OCI-LY7 (cell line): ENCODE results near the gene HPGDS. TPM values are rescaled to one million over a fixed set of nuclear protein-coding genes. Genes with fewer than 3 reads are reported as not detected.

ENCODE experiments used
- BruUV-seq: library from RNA; stranded (reverse); fragments of 400-500 nt; replicated peaks from 2 replicates; lab custom pipeline; 2021; lab: Mats Ljungman, UMichigan
- CTCF ChIA-PET: fragments of 300-600 bp; sonication (Branson Sonifier 250); formaldehyde crosslinking; loops from one replicate; lab custom pipeline; 2022; ENCODE audit warnings: antibody characterized with exemption; ENCODE audit not compliant: unreplicated experiment; lab: Charles Lee
- POLR2A ChIA-PET: fragments of 300-600 bp; sonication (Branson Sonifier 250); formaldehyde crosslinking; loops from one replicate; lab custom pipeline; 2022; ENCODE audit warnings: antibody characterized with exemption; lab: Charles Lee
- DNase-seq: peaks from one replicate; pipeline ENCODE4 v3.0.0-alpha.2; 2015; ENCODE audit warnings: low spot score
- H2AFZ ChIP-seq: fragments of 200-600 bp; sonication (generic), shearing (Covaris generic); 2 replicates; pipeline ENCODE4 v1.6.1; 2014; ENCODE audit warnings: mild to moderate bottlenecking, antibody characterized with exemption, low read length, moderate library complexity
- H3K27ac ChIP-seq: fragments of 200-600 bp; sonication (generic); 2 replicates; pipeline ENCODE4 v1.5.1; 2014; ENCODE audit warnings: mixed run types, low read depth, mild to moderate bottlenecking, moderate library complexity, low read length, inconsistent platforms; ENCODE audit not compliant: poor library complexity, severe bottlenecking
- H3K36me3 ChIP-seq: fragments of 200-600 bp; sonication (generic); 2 replicates; pipeline ENCODE4 v1.6.1; 2014; ENCODE audit warnings: mild to moderate bottlenecking, antibody characterized with exemption, low read length, moderate library complexity, mixed read lengths; ENCODE audit not compliant: insufficient read depth
- H3K4me1 ChIP-seq: fragments of 200-600 bp; sonication (generic); 2 replicates; pipeline ENCODE4 v1.5.1; 2014; ENCODE audit warnings: mild to moderate bottlenecking, low read length; ENCODE audit not compliant: insufficient read depth, poor library complexity, severe bottlenecking
- H3K4me2 ChIP-seq: fragments of 200-600 bp; sonication (generic); 2 replicates; pipeline ENCODE4 v1.6.1; 2014; ENCODE audit warnings: mild to moderate bottlenecking, low read length
- H3K4me3 ChIP-seq: fragments of 200-600 bp; sonication (generic); 2 replicates; pipeline ENCODE4 v1.5.1; 2014; ENCODE audit warnings: mild to moderate bottlenecking, low read depth, low read length; ENCODE audit not compliant: poor library complexity, severe bottlenecking
- H3K79me2 ChIP-seq: fragments of 200-600 bp; sonication (generic); 2 replicates; pipeline ENCODE4 v1.6.1; 2016; ENCODE audit warnings: low read depth, mild to moderate bottlenecking, low read length, moderate library complexity, mixed read lengths; ENCODE audit not compliant: insufficient read depth
- H3K9me2 ChIP-seq: fragments of 200-600 bp; sonication (generic); 2 replicates; pipeline ENCODE4 v1.6.1; 2016; ENCODE audit warnings: mild to moderate bottlenecking, low read length, mixed read lengths; ENCODE audit not compliant: insufficient read depth
- H3K9me3 ChIP-seq: fragments of 200-600 bp; sonication (generic); 2 replicates; pipeline ENCODE4 v1.6.1; 2014; ENCODE audit warnings: mild to moderate bottlenecking, mixed run types, low read length, mixed read lengths
- H4K20me1 ChIP-seq: fragments of 200-600 bp; sonication (generic); 2 replicates; pipeline ENCODE4 v1.6.1; 2014; ENCODE audit warnings: mild to moderate bottlenecking, antibody characterized with exemption, low read length, moderate library complexity, mixed read lengths; ENCODE audit not compliant: insufficient read depth
- EZH2phosphoT487 ChIP-seq: fragments of 200-600 bp; sonication (generic); IDR thresholded peaks from 2 replicates; pipeline ENCODE4 v1.6.1; 2018; ENCODE audit warnings: low read depth, borderline replicate concordance, mild to moderate bottlenecking, mixed run types, antibody characterized with exemption, low read length, moderate library complexity, mixed read lengths
- intact Hi-C: fragments of 100-400 bp; cut with micrococcal nuclease; formaldehyde crosslinking; loops from one replicate; pipeline ENCODE4 v1.10.0; 2022; ENCODE audit not compliant: unreplicated experiment
- total RNA-seq, 2 experiments: library from RNA; depleted of rRNA in 1 of 2; stranded (reverse); fragments of >200 nt in 1 of 2; shearing (Covaris generic) in 1 of 2; gene quantifications; 2 replicates each; pipeline ENCODE4 v1.2.3, GENCODE V29; 2014 to 2022
- TF ChIP-seq, protein P1 (sequence below): fragments of 200-600 bp; sonication (generic); conservative IDR thresholded peaks from 2 replicates; pipeline ENCODE4 v1.5.1; 2014; ENCODE audit warnings: mild to moderate bottlenecking, antibody characterized with exemption, low read length, moderate library complexity, mixed read lengths

The HPGDS gene
- total RNA-seq, 2 experiments from 2014 or later, result not detected

- H3K4me1 ChIP-seq, result no peaks in the 10 kb centered on the region
- no peak overlapping the region for H3K27ac ChIP-seq
- DNase-seq, result no peak
- H4K20me1 ChIP-seq, result no peaks in the 10 kb centered on the region
- no peak overlapping the region for H3K4me3 ChIP-seq
- intact Hi-C loops, result no loop called here
- no peaks in the 10 kb centered on the region for H3K9me3 ChIP-seq
- ChIA-PET POLR2A (interaction anchor here (0.5 to 1.4 kb wide), 2 partner anchors 12 to 1119 kb away, joined by 3 read pairs; no protein-coding TSS in a partner anchor), CTCF (no interaction called here)
- no peak overlapping the region for H3K4me2 ChIP-seq
- no peak overlapping the region for H2AFZ ChIP-seq
- no peak for TF ChIP-seq EZH2phosphoT487
- TF ChIP-seq, protein P1, sequence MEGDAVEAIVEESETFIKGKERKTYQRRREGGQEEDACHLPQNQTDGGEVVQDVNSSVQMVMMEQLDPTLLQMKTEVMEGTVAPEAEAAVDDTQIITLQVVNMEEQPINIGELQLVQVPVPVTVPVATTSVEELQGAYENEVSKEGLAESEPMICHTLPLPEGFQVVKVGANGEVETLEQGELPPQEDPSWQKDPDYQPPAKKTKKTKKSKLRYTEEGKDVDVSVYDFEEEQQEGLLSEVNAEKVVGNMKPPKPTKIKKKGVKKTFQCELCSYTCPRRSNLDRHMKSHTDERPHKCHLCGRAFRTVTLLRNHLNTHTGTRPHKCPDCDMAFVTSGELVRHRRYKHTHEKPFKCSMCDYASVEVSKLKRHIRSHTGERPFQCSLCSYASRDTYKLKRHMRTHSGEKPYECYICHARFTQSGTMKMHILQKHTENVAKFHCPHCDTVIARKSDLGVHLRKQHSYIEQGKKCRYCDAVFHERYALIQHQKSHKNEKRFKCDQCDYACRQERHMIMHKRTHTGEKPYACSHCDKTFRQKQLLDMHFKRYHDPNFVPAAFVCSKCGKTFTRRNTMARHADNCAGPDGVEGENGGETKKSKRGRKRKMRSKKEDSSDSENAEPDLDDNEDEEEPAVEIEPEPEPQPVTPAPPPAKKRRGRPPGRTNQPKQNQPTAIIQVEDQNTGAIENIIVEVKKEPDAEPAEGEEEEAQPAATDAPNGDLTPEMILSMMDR, result no peak
- H3K9me2 ChIP-seq, result no peaks in the 10 kb centered on the region
- H3K36me3 ChIP-seq, result peaks cover 90% of the 10 kb centered on the region
- BruUV-seq, result no TSS peak
- no peaks in the 10 kb centered on the region for H3K79me2 ChIP-seq
These were observed 66.4 kb downstream of the HPGDS start for GRCh38 chr4:94276204-94276603.

DNA sequence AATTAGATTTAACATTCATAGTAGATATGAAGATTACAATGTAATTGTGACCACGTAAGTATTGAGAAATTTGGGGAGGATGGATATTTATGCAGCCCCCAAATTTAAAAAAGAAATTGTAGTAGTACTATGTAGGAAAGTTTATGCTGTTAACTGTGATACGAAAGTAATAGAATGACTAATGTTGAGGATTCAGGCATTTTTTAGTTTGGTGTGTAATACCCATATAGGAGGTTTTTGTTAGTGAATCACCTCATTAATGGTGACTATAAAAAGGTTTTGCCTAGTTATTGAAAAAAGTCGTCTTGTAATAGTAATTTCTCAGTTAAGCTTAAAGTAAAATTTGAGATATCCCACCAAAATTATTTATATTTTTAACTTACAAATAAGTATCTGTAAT is 67.7 kb downstream of the HPGDS start:
- H4K20me1 ChIP-seq, result no peaks in the 10 kb centered on the region
- no peak overlapping the region for H3K4me2 ChIP-seq
- no peaks in the 10 kb centered on the region for H3K4me1 ChIP-seq
- no peak for DNase-seq
- H3K79me2 ChIP-seq, result no peaks in the 10 kb centered on the region
- no TSS peak for BruUV-seq
- intact Hi-C loops, result no loop called here
- CTCF ChIA-PET, result no interaction called here
- POLR2A ChIA-PET, result interaction anchor here (0.7 to 0.9 kb wide), 2 partner anchors 31 to 40 kb away, joined by 3 to 4 read pairs; no protein-coding TSS in a partner anchor
- H3K4me3 ChIP-seq, result no peak overlapping the region
- H3K9me3 ChIP-seq, result no peaks in the 10 kb centered on the region
- H3K9me2 ChIP-seq, result no peaks in the 10 kb centered on the region
- H3K27ac ChIP-seq, result no peak overlapping the region
- H2AFZ ChIP-seq, result no peak overlapping the region
- TF ChIP-seq, protein P1, result no peak
- no peak for TF ChIP-seq EZH2phosphoT487
- H3K36me3 ChIP-seq, result peaks cover 89% of the 10 kb centered on the region

DNA sequence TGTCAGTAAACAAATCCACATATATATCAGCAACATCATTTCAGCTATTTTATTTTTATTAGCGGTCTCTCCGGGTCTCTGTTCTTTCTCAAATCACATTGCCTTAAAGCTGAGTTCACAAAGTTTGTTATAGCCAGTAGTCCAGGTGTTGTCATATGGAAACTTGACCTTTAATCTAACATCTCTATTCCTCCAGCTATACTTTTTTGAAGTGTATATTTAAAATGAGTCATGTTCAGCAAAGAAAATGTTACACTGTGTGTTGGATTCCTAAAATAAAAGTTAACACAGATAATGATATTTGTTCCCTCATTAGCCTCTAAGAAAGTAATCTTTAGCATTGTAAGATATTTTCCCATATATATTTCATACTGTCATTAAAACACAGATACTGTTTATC is 71.4 kb downstream of the HPGDS start:
- POLR2A ChIA-PET, result interaction anchor here (0.7 kb wide), 1 partner anchor 483 kb away, joined by 3 read pairs; no protein-coding TSS in a partner anchor
- BruUV-seq, result no TSS peak

More for the DNA sequence above, 71.4 kb downstream of the HPGDS start:
- no peaks in the 10 kb centered on the region for H3K79me2 ChIP-seq
- no peaks in the 10 kb centered on the region for H3K9me3 ChIP-seq
- H3K27ac ChIP-seq, result no peak overlapping the region
- TF ChIP-seq, protein P1, result no peak
- no peak for TF ChIP-seq EZH2phosphoT487
- H2AFZ ChIP-seq, result no peak overlapping the region
- H3K36me3 ChIP-seq, result peaks cover 72% of the 10 kb centered on the region
- intact Hi-C loops, result no loop called here
- no peaks in the 10 kb centered on the region for H3K4me1 ChIP-seq
- no peaks in the 10 kb centered on the region for H4K20me1 ChIP-seq
- no peak overlapping the region for H3K4me3 ChIP-seq
- CTCF ChIA-PET, result no interaction called here
- H3K4me2 ChIP-seq, result no peak overlapping the region
- H3K9me2 ChIP-seq, result no peaks in the 10 kb centered on the region
- DNase-seq, result no peak
